H9 (cell line): ENCODE data around the gene RAP1GAP2. TPM values are rescaled to one million over a fixed set of nuclear protein-coding genes. Genes with fewer than 3 reads are reported as not detected.

Experiments
- DNase-seq: peaks from one replicate; pipeline ENCODE4 v3.0.0-alpha.2; 2017
- H2AFZ ChIP-seq: one replicate; pipeline ENCODE4 v1.6.1; 2013; ENCODE audit warnings: mild to moderate bottlenecking, low read length, control low read depth, moderate library complexity
- H2AK5ac ChIP-seq: 2 replicates; pipeline ENCODE4 v1.6.1; 2013; ENCODE audit warnings: low read length, control low read depth, mixed read lengths; ENCODE audit not compliant: insufficient read length
- H2BK120ac ChIP-seq: one replicate; pipeline ENCODE4 v1.6.1; 2013; ENCODE audit warnings: low read depth, mild to moderate bottlenecking, low read length, control low read depth, inconsistent platforms; ENCODE audit not compliant: poor library complexity, severe bottlenecking
- H2BK12ac ChIP-seq: 2 replicates; pipeline ENCODE4 v1.6.1; 2013; ENCODE audit warnings: low read length, control low read depth, mixed read lengths, low read depth; ENCODE audit not compliant: insufficient read length
- H2BK15ac ChIP-seq: 2 replicates; pipeline ENCODE4 v1.6.1; 2013; ENCODE audit warnings: low read depth, low read length, control low read depth
- H2BK20ac ChIP-seq: one replicate; pipeline ENCODE4 v1.6.1; 2013; ENCODE audit warnings: low read depth, mild to moderate bottlenecking, low read length, control low read depth, inconsistent platforms; ENCODE audit not compliant: poor library complexity, severe bottlenecking
- H2BK5ac ChIP-seq: 2 replicates; pipeline ENCODE4 v1.6.1; 2013; ENCODE audit warnings: low read length, control low read depth, mixed read lengths; ENCODE audit not compliant: insufficient read length
- H3K14ac ChIP-seq: 2 replicates; pipeline ENCODE4 v1.6.1; 2013; ENCODE audit warnings: low read length, control low read depth; ENCODE audit not compliant: insufficient read depth
- H3K18ac ChIP-seq: 2 replicates; pipeline ENCODE4 v1.6.1; 2013; ENCODE audit warnings: low read depth, mild to moderate bottlenecking, mixed read lengths, low read length, control low read depth; ENCODE audit not compliant: insufficient read length
- H3K23ac ChIP-seq: 2 replicates; pipeline ENCODE4 v1.6.1; 2013; ENCODE audit warnings: low read length, control low read depth, mixed read lengths, low read depth; ENCODE audit not compliant: insufficient read length
- H3K23me2 ChIP-seq: 2 replicates; pipeline ENCODE4 v1.6.1; 2013; ENCODE audit warnings: low read depth, mild to moderate bottlenecking, mixed read lengths, low read length, control low read depth; ENCODE audit not compliant: insufficient read length, poor library complexity, severe bottlenecking
- H3K27ac ChIP-seq: 2 replicates; pipeline ENCODE4 v1.5.1; 2013; ENCODE audit warnings: low read length, control low read depth, mixed read lengths, low read depth; ENCODE audit not compliant: insufficient read length
- H3K27me3 ChIP-seq: 2 replicates; pipeline ENCODE4 v1.6.1; 2013; ENCODE audit warnings: low read length, control low read depth, inconsistent platforms; ENCODE audit not compliant: insufficient read depth
- H3K4ac ChIP-seq: 2 replicates; pipeline ENCODE4 v1.6.1; 2013; ENCODE audit warnings: low read depth, mild to moderate bottlenecking, control low read depth, inconsistent platforms, low read length, moderate library complexity
- H3K4me1 ChIP-seq: 2 replicates; pipeline ENCODE4 v1.6.1; 2013; ENCODE audit warnings: low read length, control low read depth, inconsistent platforms; ENCODE audit not compliant: insufficient read depth
- H3K4me2 ChIP-seq: 2 replicates; pipeline ENCODE4 v1.6.1; 2013; ENCODE audit warnings: low read length, control low read depth, mixed read lengths; ENCODE audit not compliant: insufficient read length, insufficient read depth
- H3K56ac ChIP-seq: 2 replicates; pipeline ENCODE4 v1.6.1; 2013; ENCODE audit warnings: low read depth, mild to moderate bottlenecking, mixed read lengths, low read length, control low read depth; ENCODE audit not compliant: insufficient read length
- H3K79me1 ChIP-seq: 2 replicates; pipeline ENCODE4 v1.6.1; 2013; ENCODE audit warnings: low read depth, mild to moderate bottlenecking, moderate library complexity, low read length, control low read depth, inconsistent platforms; ENCODE audit not compliant: insufficient read depth, poor library complexity, severe bottlenecking
- H3K79me2 ChIP-seq: 2 replicates; pipeline ENCODE4 v1.6.1; 2013; ENCODE audit warnings: low read length, control low read depth, inconsistent platforms; ENCODE audit not compliant: insufficient read depth
- H3K9ac ChIP-seq: 2 replicates; pipeline ENCODE4 v1.6.1; 2013; ENCODE audit warnings: low read length, control low read depth, mixed read lengths; ENCODE audit not compliant: insufficient read length; ENCODE audit errors: extremely low read depth
- H3K9me3 ChIP-seq: one replicate; pipeline ENCODE4 v1.6.1; 2013; ENCODE audit warnings: low read depth, low read length, inconsistent platforms; ENCODE audit not compliant: control insufficient read depth
- H3T11ph ChIP-seq: one replicate; pipeline ENCODE4 v1.6.1; 2013; ENCODE audit warnings: mild to moderate bottlenecking, low read length, control low read depth, inconsistent platforms
- H4K20me1 ChIP-seq: one replicate; pipeline ENCODE4 v1.6.1; 2013; ENCODE audit not compliant: control insufficient read depth, insufficient read length, insufficient read depth
- H4K5ac ChIP-seq: 2 replicates; pipeline ENCODE4 v1.6.1; 2013; ENCODE audit warnings: low read depth, mild to moderate bottlenecking, mixed read lengths, low read length, control low read depth; ENCODE audit not compliant: insufficient read length
- H4K8ac ChIP-seq: replicated peaks from 2 replicates; pipeline ENCODE4 v1.6.1; 2013; ENCODE audit warnings: low read length, control low read depth, mixed read lengths, low read depth; ENCODE audit not compliant: insufficient read length
- H4K91ac ChIP-seq: 2 replicates; pipeline ENCODE4 v1.6.1; 2013; ENCODE audit warnings: low read depth, mild to moderate bottlenecking, moderate library complexity, mixed read lengths, low read length, control low read depth; ENCODE audit not compliant: insufficient read length
- H3K27ac Mint-ChIP-seq, 3 experiments: 2 replicates in 2 of 3; 3 replicates in 1 of 3; pipeline ENCODE4 v1.8.0; 2020 to 2021; ENCODE audit warnings: mixed read lengths in 3 of 3, mild to moderate bottlenecking in 1 of 3, moderate library complexity in 1 of 3
- H3K27me3 Mint-ChIP-seq: 2 replicates; pipeline ENCODE4 v1.8.0; 2021; ENCODE audit warnings: low read depth, mild to moderate bottlenecking, moderate library complexity, mixed read lengths
- H3K36me3 Mint-ChIP-seq, 3 experiments: 2 replicates in 2 of 3; 3 replicates in 1 of 3; pipeline ENCODE4 v1.8.0; 2020 to 2021; ENCODE audit warnings: low read depth in 3 of 3, mixed read lengths in 3 of 3; ENCODE audit not compliant: insufficient read depth in 1 of 3
- H3K4me1 Mint-ChIP-seq, 2 experiments: 2 replicates each; pipeline ENCODE4 v1.8.0; 2020; ENCODE audit warnings: mixed read lengths in 2 of 2
- H3K4me3 Mint-ChIP-seq, 2 experiments: 2 replicates in 1 of 2; 3 replicates in 1 of 2; pipeline ENCODE4 v1.8.0; 2020 to 2021; ENCODE audit warnings: mild to moderate bottlenecking in 2 of 2, mixed read lengths in 2 of 2, moderate library complexity in 1 of 2
- H3K9me3 Mint-ChIP-seq, 2 experiments: 2 replicates in 1 of 2; 3 replicates in 1 of 2; pipeline ENCODE4 v1.8.0; 2020; ENCODE audit warnings: mild to moderate bottlenecking in 2 of 2, mixed read lengths in 2 of 2, moderate library complexity in 1 of 2
- CTCF ChIP-seq: fragments of 200-600 bp; sonication (generic); conservative IDR thresholded peaks from 3 replicates; pipeline ENCODE4 v1.8.0; 2021; ENCODE audit warnings: antibody characterized with exemption, mild to moderate bottlenecking
- WGBS: extraction: QIAGEN DNeasy Blood & Tissue Kit; methylation state at CpG from one replicate; pipeline ENCODE4 v1.1.7; 2013; ENCODE audit warnings: missing lambda C conversion rate, low lambda C conversion rate, mixed read lengths; ENCODE audit not compliant: insufficient read length; ENCODE audit errors: extremely low coverage; 5-methylcytosine and 5-hydroxymethylcytosine counted together
- total RNA-seq: library from RNA; stranded (reverse); gene quantifications from 2 replicates; pipeline ENCODE4 v1.2.1, GENCODE V29; 2021

The RAP1GAP2 gene
- total RNA-seq, 1 experiment from 2014 or later: 33.8 TPM

- peaks cover 35 to 38% of the 10 kb centered on the region in 2 experiments for H3K4me1 Mint-ChIP-seq
- no peak overlapping the region for H4K91ac ChIP-seq
- no peak overlapping the region for H3K4me3 Mint-ChIP-seq
These were observed 92.1 kb downstream of the RAP1GAP2 start for GRCh38 chr17:2888326-2888725.

More at GRCh38 chr17:2888326-2888725, 92.1 kb downstream of the RAP1GAP2 start:
- Histone ChIP-seq H3K9ac (no peak overlapping the region), H3K23ac (no peak overlapping the region), H2AFZ (no peak overlapping the region), H3K79me1 (no peaks in the 10 kb centered on the region), H4K5ac (no peak overlapping the region), H3K18ac (no peak overlapping the region), H3K23me2 (no peaks in the 10 kb centered on the region), H4K8ac (no peak overlapping the region), H3K4me1 (no peaks in the 10 kb centered on the region; the same call in 1 of the 2 replicates), H3K56ac (no peak overlapping the region), H2BK15ac (no peak overlapping the region), H2AK5ac (no peak overlapping the region), H3K4ac (no peak overlapping the region), H3K9me3 (no peaks in the 10 kb centered on the region), H3K27me3 (no peaks in the 10 kb centered on the region), H2BK120ac (no peak overlapping the region), H2BK12ac (no peak overlapping the region), H2BK20ac (no peak overlapping the region), H3T11ph (no peak overlapping the region), H3K27ac (no peak overlapping the region), H3K79me2 (peaks cover 6% of the 10 kb centered on the region; the same call in 1 of the 2 replicates), H3K14ac (no peak overlapping the region), H4K20me1 (no peaks in the 10 kb centered on the region), H3K4me2 (no peak overlapping the region), H2BK5ac (no peak overlapping the region)
- Mint-ChIP-seq H3K27ac (peak overlapping the region; percentile 7 to 38 (median 22); a peak in 4 of 7 replicates), H3K9me3 (no peaks in the 10 kb centered on the region), H3K27me3 (no peaks in the 10 kb centered on the region; the same call in 1 of the 2 replicates), H3K36me3 (peaks cover 0 to 8% (median 0%) of the 10 kb centered on the region in 3 experiments; a peak in 3 of 7 replicates)
- no peak for DNase-seq
- no peak for TF ChIP-seq CTCF
- no CpG with 5 or more reads among the region's 9 CpGs for whole genome bisulfite sequencing
